Measurements from ENCODE around the gene RANBP1. TPM values are rescaled to one million over a fixed set of nuclear protein-coding genes. Genes with fewer than 3 reads are reported as not detected.

The RANBP1 gene
- total RNA-seq, 4 donors from 2014 or later = 104 to 159 (median 119) TPM

DNA sequence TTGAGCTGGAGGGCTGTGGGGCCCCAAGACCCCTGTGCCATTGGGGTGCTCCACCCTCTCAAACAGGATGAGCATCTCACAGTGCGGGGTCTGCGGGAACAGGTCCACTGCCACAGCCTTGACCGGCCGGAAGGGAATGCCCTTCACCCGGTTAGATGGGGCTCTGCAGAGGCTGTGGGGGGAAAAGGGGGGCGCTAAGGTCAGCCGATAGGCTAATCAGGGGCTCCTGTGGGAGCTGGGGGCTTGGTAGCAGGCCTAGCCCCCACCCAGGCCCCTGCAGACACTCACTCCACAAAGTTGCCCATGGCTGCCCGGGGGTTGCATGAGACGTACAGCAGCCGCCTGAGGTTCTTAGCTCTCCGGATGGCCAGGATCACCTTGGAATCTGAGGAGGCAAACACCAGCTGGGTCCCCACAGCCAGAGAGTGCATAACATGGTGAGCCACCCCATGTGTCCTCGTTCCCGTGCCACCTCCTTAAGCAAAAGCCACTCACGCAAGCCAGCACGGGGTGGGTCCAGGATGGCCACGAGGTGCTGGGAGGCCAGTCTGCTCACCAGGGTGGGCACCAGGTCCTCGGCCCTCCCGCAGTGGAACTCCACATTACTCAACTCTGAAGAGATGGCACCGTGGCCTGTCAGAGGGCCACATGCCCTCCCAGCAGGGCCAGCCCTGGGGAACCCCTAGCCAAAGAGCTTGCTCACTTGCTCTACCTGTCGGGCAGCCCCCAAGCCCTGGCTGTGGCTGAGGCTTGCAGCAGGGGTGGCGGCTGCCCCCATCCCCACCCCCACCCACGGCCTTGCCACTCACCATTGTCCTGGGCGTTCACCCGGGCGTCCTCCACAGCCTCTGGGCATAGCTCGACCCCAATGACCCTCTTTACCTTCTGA lies 3.0 kb upstream of the RANBP1 start:
- TF ChIP-seq, protein P1, sequence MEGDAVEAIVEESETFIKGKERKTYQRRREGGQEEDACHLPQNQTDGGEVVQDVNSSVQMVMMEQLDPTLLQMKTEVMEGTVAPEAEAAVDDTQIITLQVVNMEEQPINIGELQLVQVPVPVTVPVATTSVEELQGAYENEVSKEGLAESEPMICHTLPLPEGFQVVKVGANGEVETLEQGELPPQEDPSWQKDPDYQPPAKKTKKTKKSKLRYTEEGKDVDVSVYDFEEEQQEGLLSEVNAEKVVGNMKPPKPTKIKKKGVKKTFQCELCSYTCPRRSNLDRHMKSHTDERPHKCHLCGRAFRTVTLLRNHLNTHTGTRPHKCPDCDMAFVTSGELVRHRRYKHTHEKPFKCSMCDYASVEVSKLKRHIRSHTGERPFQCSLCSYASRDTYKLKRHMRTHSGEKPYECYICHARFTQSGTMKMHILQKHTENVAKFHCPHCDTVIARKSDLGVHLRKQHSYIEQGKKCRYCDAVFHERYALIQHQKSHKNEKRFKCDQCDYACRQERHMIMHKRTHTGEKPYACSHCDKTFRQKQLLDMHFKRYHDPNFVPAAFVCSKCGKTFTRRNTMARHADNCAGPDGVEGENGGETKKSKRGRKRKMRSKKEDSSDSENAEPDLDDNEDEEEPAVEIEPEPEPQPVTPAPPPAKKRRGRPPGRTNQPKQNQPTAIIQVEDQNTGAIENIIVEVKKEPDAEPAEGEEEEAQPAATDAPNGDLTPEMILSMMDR (IDR thresholded peaks at IDR 0.05) = no peak
- TF ChIP-seq POLR2A (IDR thresholded peaks at IDR 0.05) = no peak
- no peak for DNase-seq (ENCODE audit: low spot score in 2 of 2)
- intact Hi-C loops (cut with DNase I; ENCODE audit: low total_unique reads) = no loop called here
- WGBS, 2 donors = 73 to 81% methylated on average over 23 to 26 of the region's 26 CpGs
- no peak overlapping the region for H3K4me3 ChIP-seq (ENCODE audit: low read depth, poor library complexity, severe bottlenecking)

DNA sequence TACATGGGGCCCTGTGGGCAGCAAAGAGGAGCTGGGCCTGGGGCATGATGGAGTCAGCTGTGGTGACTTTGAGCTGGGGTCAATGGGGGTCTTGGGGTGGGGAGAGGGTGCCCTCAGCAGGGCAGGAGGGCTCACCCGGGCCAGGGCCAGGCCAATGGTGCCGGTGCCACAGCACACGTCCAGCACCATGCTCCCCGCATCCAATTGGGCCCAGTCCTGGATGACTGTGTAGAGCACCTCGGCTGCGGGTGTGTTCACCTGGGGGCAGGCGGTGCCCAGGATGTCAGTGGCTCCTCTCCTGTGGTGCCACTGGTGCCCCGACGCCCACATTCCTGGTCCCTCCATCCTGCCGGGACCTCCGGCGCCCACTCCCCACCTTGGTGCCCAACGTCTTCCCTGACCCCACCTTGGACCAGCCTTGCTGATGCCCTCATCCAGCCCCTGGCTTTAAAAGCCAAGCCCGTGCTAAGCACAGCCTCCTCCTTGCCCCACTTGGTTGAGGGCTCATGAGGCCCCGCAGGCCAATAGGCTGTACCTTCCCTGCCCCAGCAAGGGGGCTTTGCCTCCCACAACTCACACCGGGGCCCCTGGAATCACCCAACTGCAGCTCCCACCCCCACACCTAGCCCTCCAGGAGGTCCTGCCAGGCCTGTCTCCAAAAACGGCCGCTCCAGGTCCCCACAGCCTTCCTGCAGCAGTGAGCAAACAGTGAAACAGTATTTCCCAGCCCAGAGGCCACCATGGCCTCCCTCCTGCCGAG lies 2.2 kb upstream of the RANBP1 start:
- no peak for DNase-seq (ENCODE audit: low spot score in 2 of 2)
- intact Hi-C loops (cut with DNase I; ENCODE audit: low total_unique reads) = no loop called here
- H3K4me3 ChIP-seq (ENCODE audit: low read depth, poor library complexity, severe bottlenecking) = no peak overlapping the region
- WGBS, 2 donors = 79 to 85% methylated on average over 17 to 18 of the region's 19 CpGs
- no peak for TF ChIP-seq POLR2A (IDR thresholded peaks at IDR 0.05)
- TF ChIP-seq, protein P1 (IDR thresholded peaks at IDR 0.05) = no peak

DNA sequence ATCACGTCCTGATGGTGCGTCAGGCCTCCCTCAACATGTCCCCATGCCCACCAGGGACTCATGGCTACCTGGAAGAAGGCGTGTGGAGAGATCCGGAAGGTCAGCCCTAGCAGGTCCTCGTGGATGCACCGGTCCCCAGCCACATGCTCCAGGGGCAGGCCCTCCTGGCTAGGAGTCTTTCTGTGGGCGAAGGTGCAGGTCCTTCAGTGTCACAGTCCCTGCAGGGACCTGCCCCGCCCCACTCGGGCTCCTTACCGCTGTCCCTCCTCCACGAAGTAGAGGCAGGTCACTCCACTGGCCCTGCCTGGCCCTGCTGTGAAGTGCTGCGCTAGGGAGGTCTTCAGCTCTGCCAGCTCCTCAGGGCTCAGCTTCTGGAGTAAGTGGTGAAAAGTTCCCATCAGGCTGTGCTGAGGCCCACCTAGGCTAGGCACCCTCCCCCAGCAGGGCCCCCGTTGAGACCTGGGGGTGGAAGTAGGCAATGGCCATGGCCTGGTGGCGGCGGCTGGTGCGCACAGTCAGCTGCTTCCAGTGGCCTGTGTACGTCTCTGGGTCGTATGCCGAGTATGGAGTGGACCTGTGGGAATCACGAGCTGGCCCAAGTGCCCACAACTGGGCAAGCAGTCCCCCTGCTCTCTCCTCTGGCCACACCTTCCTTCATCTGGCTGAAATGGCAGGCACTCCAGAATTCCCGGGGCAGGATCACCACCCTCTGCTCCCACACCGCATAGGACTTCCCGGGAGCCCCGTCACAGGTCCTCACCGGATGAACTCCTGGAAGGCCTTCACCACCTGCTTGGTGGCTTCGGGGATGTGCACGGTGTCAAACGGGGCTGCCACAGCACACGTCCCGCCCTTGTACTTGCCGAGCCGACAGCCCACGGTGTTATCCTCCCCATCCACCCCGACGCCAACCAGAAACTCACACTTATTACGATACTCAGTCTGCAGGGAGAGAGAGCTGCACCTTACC lies 1.1 kb upstream of the RANBP1 start:
- TF ChIP-seq, protein P1 (IDR thresholded peaks at IDR 0.05) = no peak
- TF ChIP-seq POLR2A (IDR thresholded peaks at IDR 0.05) = no peak
- 83 to 87% methylated on average over 34 to 35 of the region's 36 CpGs for WGBS, 2 donors
- no peak overlapping the region for H3K4me3 ChIP-seq (ENCODE audit: low read depth, poor library complexity, severe bottlenecking)
- DNase-seq (ENCODE audit: low spot score in 2 of 2) = no peak
- intact Hi-C loops (cut with DNase I; ENCODE audit: low total_unique reads) = no loop called here

DNA sequence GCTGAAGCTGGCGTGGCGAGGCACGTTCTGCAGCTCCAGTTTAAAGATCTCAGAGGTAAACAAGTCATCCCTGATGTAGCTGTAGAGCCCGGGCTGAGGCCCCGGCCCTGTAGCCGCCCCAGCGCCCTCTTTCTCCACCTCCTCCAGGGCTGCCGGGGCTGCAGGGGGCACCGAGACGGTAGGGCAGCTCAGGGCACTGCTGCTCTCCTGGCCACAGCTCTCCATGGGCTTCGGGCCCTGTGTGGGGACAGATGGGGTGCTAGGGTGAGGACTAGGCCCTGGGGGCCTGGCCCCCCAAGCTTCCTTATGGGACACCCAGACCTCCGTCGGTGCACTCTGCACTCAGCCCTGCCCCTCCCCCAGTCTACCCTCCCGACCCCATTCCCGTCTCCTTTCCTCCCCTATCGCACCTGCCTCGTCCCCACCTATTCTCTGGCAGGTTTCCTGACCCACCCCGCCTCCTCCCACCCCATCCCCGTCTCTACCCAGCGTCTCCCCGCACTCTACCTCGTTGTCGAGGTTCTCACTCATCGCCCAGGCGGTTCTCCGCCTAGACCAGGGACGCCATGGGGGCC lies 559 bp downstream of the RANBP1 start:
- no peak for TF ChIP-seq POLR2A (IDR thresholded peaks at IDR 0.05)
- TF ChIP-seq, protein P1 (IDR thresholded peaks at IDR 0.05) = no peak
- intact Hi-C loops (cut with DNase I; ENCODE audit: low total_unique reads) = no loop called here
- WGBS, 2 donors = 4 to 8% methylated on average over 17 to 26 of the region's 27 CpGs
- no peak for DNase-seq (ENCODE audit: low spot score in 2 of 2)
- H3K4me3 ChIP-seq (ENCODE audit: low read depth, poor library complexity, severe bottlenecking) = peak overlapping the region; percentile 78
